ENCODE data around the gene TFR2.

TFR2 gene

GRCh38 chr7:100570954-100571828, 70.2 kb downstream of the TFR2 start:
- no peak for DNase-seq

Measured in stimulated activated CD4-positive, alpha-beta T cell treated with anti-CD3 and anti-CD28 coated beads, Interleukin-1b, Interleukin-23, amount 100 ng/mL, for 48 hours (primary cell).